ENCODE measurements around the gene FOXP4. TPM values are rescaled to one million over a fixed set of nuclear protein-coding genes. Genes with fewer than 3 reads are reported as not detected.

FOXP4 gene
- polyA plus RNA-seq, 1 of the 3 experiments (the other 2 are of a cell fraction) = 7.3 TPM

DNA sequence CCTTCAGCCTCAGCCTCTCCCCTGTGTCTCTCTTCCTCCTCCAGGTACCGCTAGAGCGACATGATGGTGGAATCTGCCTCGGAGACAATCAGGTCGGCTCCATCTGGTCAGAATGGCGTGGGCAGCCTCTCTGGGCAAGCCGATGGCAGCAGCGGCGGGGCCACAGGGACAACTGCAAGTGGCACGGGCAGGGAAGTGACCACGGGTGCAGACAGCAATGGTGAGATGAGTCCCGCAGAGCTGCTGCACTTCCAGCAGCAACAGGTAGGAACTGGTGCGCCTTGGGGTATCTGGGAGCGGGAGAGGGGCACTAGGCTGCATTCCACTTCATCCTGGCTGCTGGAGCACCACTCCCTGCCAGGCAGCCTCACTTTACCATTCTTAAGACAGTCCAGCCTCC lies 19.5 kb downstream of the FOXP4 start:
- H3K4me2 ChIP-seq = no peak overlapping the region
- H3K79me2 ChIP-seq (ENCODE audit: insufficient read depth) = peaks cover 3% of the 10 kb centered on the region; the same call in 1 of the 2 replicates
- ChIA-PET POLR2A (no interaction called here), CTCF (no interaction called here)
- 100% methylated on average over 5 of the region's 13 CpGs for WGBS (ENCODE audit: low lambda C conversion rate)
- TF ChIP-seq USF1 (IDR thresholded peaks at IDR 0.05; ENCODE audit: borderline replicate concordance, low read depth) (no peak), SMC3 (IDR thresholded peaks at IDR 0.05; ENCODE audit: low read depth, low read length) (no peak), MAX (IDR thresholded peaks at IDR 0.05; ENCODE audit: low read depth) (no peak), IRF3 (IDR thresholded peaks at IDR 0.05; ENCODE audit: low read depth, low read length) (no peak), FOXM1 (IDR thresholded peaks at IDR 0.05; ENCODE audit: low read depth) (no peak), TEAD4 (IDR thresholded peaks at IDR 0.05; ENCODE audit: borderline replicate concordance, insufficient read depth) (no peak), NFIC (IDR thresholded peaks at IDR 0.05; ENCODE audit: borderline replicate concordance) (no peak), RCOR1 (IDR thresholded peaks at IDR 0.05; ENCODE audit: low read length) (no peak), POLR2AphosphoS5 (IDR thresholded peaks at IDR 0.05; ENCODE audit: low read depth, low read length) (no peak), MXI1 (IDR thresholded peaks at IDR 0.05; ENCODE audit: low read depth, low read length) (no peak), EZH2phosphoT487 (IDR thresholded peaks at IDR 0.05; ENCODE audit: borderline replicate concordance, low read depth) (no peak), TCF12 (IDR thresholded peaks at IDR 0.05) (no peak)
- H2AFZ ChIP-seq (ENCODE audit: low read depth) = no peak overlapping the region
- H3K9ac ChIP-seq = no peak overlapping the region
- no peaks in the 10 kb centered on the region for H3K9me3 ChIP-seq
- H3K9me2 ChIP-seq = no peaks in the 10 kb centered on the region
- H3K4me3 ChIP-seq (ENCODE audit: low read depth in 2 of 2, low read length in 1 of 2) = no peak overlapping the region
- H3K27me3 ChIP-seq (ENCODE audit: insufficient read depth) = no peaks in the 10 kb centered on the region
- H3K27ac ChIP-seq (ENCODE audit: low read depth in 2 of 2, low read length in 1 of 2) = no peak overlapping the region
- peaks cover 3 to 6% of the 10 kb centered on the region in 2 experiments; a peak in 2 of 4 replicates for H3K4me1 ChIP-seq (ENCODE audit: control insufficient read depth in 1 of 2, insufficient read depth in 2 of 2, low read depth in 1 of 2, low read length in 1 of 2)
- no peaks in the 10 kb centered on the region for H3F3A ChIP-seq (replicated peaks; ENCODE audit: insufficient read depth)
- H3K36me3 ChIP-seq (replicated peaks in 1 of 2; ENCODE audit: control insufficient read depth in 1 of 2, insufficient read depth in 2 of 2, low read length in 1 of 2) = peaks cover 0 to 22% of the 10 kb centered on the region in 2 experiments
- peaks cover 12% of the 10 kb centered on the region for H4K20me1 ChIP-seq (ENCODE audit: insufficient read depth)
- DNase-seq = no peak

DNA sequence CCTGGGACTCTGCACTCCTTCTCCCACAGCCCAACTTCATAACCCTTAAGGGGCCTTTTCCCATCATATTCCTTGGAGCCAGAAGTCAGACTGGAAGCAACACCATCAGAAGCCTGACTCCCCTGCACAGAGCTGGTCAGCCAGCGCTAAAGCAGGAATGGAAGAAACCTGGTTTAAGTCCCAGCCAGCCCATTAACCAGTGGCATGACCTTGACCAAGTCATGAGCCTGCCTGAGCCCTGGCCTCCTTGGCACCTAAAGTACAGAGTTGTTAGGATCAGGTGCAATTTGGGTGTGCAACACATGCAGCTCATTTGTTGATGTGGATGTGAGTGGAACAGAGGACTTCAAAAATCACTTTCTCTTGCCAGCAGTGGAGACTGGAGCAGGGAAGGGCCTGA lies 20.8 kb downstream of the FOXP4 start:
- H3K9me2 ChIP-seq = no peaks in the 10 kb centered on the region
- peaks cover 3 to 18% of the 10 kb centered on the region in 2 experiments; a peak in 3 of 4 replicates for H3K4me1 ChIP-seq (ENCODE audit: control insufficient read depth in 1 of 2, insufficient read depth in 2 of 2, low read depth in 1 of 2, low read length in 1 of 2)
- H3K9me3 ChIP-seq = no peaks in the 10 kb centered on the region
- no peak overlapping the region for H3K9ac ChIP-seq
- peaks cover 9% of the 10 kb centered on the region; the same call in 1 of the 2 replicates for H4K20me1 ChIP-seq (ENCODE audit: insufficient read depth)
- TF ChIP-seq RAD21 (IDR thresholded peaks at IDR 0.05; ENCODE audit: low read length) = no peak
- no peak for TF ChIP-seq NRF1 (IDR thresholded peaks at IDR 0.05; ENCODE audit: low read depth, low read length)
- no peak for TF ChIP-seq USF1 (IDR thresholded peaks at IDR 0.05; ENCODE audit: borderline replicate concordance, low read depth)
- no peak for TF ChIP-seq ELF1 (IDR thresholded peaks at IDR 0.05)
- no peak for TF ChIP-seq FOXJ3 (CRISPR knock-in tag; IDR thresholded peaks at IDR 0.05)
- no peak for TF ChIP-seq TAF1 (IDR thresholded peaks at IDR 0.05; ENCODE audit: borderline replicate concordance, low read depth, low read length)
- TF ChIP-seq SIN3A (IDR thresholded peaks at IDR 0.05; ENCODE audit: borderline replicate concordance, low read depth, low read length) = no peak
- TF ChIP-seq FOSL2 (IDR thresholded peaks at IDR 0.05; ENCODE audit: borderline replicate concordance, low read depth) = no peak
- TF ChIP-seq EZH2phosphoT487 (IDR thresholded peaks at IDR 0.05; ENCODE audit: borderline replicate concordance, low read depth) = no peak
- no peak for TF ChIP-seq CTCF (IDR thresholded peaks at IDR 0.05)
- no peak for TF ChIP-seq RFX5 (IDR thresholded peaks at IDR 0.05; ENCODE audit: low read length)
- TF ChIP-seq YY1 (IDR thresholded peaks at IDR 0.05; ENCODE audit: low read depth) = no peak
- peaks cover 3% of the 10 kb centered on the region; the same call in 1 of the 2 replicates for H3K79me2 ChIP-seq (ENCODE audit: insufficient read depth)
- no peak overlapping the region for H3K4me2 ChIP-seq
- ChIA-PET CTCF (no interaction called here), POLR2A (no interaction called here)
- H3F3A ChIP-seq (replicated peaks; ENCODE audit: insufficient read depth) = no peaks in the 10 kb centered on the region
- H2AFZ ChIP-seq (ENCODE audit: low read depth) = no peak overlapping the region
- no peak for DNase-seq
- H3K36me3 ChIP-seq (replicated peaks in 1 of 2; ENCODE audit: control insufficient read depth in 1 of 2, insufficient read depth in 2 of 2, low read length in 1 of 2) = peaks cover 0 to 22% of the 10 kb centered on the region in 2 experiments
- H3K27me3 ChIP-seq (ENCODE audit: insufficient read depth) = no peaks in the 10 kb centered on the region
- H3K4me3 ChIP-seq (ENCODE audit: low read depth in 2 of 2, low read length in 1 of 2) = no peak overlapping the region
- WGBS (ENCODE audit: low lambda C conversion rate) = 100% methylated on average over 1 of the region's 1 CpG
- no peak overlapping the region for H3K27ac ChIP-seq (ENCODE audit: low read depth in 2 of 2, low read length in 1 of 2)
